Activated CD8-positive, alpha-beta memory T cell treated with anti-CD3 and anti-CD28 coated beads, Interleukin-2, amount 50 U/mL, for 1 hour (primary cell): ENCODE data around the gene ANO10.
"Not testable (repeated sequence)": the region's sequence is repeated elsewhere in the genome, so short reads cannot be mapped to it uniquely, and the experiment has no call there.

ENCODE experiments used
- DNase-seq: peaks from one replicate; pipeline ENCODE4 v3.0.0-alpha.2; 2020; ENCODE audit errors: extremely low read depth

ANO10 gene, protein sequence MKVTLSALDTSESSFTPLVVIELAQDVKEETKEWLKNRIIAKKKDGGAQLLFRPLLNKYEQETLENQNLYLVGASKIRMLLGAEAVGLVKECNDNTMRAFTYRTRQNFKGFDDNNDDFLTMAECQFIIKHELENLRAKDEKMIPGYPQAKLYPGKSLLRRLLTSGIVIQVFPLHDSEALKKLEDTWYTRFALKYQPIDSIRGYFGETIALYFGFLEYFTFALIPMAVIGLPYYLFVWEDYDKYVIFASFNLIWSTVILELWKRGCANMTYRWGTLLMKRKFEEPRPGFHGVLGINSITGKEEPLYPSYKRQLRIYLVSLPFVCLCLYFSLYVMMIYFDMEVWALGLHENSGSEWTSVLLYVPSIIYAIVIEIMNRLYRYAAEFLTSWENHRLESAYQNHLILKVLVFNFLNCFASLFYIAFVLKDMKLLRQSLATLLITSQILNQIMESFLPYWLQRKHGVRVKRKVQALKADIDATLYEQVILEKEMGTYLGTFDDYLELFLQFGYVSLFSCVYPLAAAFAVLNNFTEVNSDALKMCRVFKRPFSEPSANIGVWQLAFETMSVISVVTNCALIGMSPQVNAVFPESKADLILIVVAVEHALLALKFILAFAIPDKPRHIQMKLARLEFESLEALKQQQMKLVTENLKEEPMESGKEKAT

DNA sequence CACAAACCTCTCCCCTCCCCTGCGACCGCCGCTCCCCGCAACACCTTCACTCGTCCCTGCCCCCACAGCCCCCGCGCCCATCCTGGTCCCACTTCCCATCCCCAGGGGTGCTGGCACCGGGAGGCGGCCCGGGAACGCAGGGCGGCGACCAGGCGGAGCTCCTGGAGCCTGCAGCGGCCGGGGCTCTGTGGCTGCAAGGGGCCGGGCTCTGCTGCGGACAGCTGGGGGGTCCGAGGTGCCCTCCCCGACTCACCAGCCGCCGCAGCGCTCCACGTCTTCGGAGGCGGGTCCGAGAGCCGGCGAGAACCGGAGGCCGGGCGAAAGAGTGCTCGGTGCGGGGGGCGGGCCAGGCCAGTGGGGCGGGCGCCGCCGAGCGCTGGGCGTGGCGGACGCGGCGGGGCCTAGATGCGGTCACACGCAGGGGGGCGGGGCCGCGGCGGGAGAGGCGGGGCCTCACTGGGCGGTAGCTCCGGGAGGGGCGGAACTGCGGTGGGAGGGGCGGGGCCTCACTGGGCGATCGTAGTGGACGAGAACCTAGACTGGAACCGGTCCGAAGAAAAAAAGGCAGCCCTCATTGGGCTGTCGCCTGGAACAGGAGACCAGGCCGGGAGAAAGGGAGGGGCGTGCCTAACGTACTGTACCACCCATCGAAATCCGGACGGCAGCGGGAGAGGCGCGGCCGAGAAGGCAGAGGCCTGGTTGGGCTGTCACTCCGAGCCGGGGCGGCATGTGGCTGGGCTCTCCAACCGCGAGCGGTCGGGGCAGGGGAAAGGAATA is at the start of gene ANO10:
Gene ANO10, minus strand, starts transcription at position 356 of the 777 bp plus-strand sequence. CDS start 16,159 bp downstream, outside the sequence.
- peak; percentile 65 for DNase-seq

DNA sequence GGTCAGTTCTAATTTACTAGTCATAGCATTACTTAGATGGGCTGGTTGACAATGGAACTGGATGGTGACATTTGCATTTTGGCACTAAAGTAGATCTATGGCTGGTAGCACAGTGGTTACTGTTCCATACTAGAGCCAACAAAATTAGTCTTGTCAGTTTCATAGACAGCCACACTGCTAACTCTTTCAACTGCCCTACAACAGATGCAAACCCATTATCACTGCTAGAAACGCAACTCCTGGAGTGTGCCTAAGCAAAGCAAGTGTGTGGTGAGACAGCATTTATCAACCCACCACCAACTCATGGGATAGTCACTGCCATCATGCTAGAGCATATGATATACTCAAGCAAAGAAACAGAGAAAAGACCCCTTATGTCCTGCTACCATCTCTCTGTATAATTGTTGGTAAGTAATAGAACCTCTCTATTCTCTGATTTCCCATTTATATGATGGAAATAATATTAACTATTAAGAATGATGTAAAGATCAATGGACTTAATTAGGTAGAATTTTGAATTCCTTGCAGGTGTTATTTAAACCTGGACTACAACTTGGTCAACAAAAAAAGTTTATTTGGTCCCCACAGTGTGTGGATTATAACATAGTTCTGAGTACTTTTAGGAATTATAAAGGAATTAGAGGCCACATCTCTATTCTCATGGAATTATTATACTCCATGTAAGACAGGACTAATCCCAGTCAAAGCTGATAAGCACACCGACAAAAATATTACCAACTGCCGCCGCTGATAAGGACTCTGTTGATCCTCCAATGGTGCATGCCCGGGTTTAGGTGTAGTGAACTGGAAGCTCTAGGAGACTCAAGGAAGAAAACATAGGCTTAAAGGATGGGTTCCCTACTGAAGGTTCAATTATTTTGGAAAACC is 49.1 kb upstream of the ANO10 start:
- DNase-seq: no peak

DNA sequence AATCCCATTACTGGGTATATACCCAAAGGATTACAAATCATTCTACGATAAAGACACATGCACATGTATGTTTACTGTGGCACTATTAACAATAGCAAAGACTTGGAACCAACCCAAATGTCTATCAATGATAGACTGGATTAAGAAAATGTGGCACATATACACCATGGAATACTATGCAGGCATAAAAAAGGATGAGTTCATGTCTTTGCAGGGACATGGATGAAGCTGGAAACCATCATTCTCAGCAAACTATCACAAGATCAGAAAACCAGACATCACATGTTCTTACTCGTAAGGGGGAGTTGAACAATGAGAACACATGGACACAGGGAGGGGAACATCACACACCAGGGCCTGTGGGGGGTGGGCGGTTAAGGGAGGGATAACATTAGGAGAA is 43.2 kb upstream of the ANO10 start:
- DNase-seq: not testable (repeated sequence)

DNA sequence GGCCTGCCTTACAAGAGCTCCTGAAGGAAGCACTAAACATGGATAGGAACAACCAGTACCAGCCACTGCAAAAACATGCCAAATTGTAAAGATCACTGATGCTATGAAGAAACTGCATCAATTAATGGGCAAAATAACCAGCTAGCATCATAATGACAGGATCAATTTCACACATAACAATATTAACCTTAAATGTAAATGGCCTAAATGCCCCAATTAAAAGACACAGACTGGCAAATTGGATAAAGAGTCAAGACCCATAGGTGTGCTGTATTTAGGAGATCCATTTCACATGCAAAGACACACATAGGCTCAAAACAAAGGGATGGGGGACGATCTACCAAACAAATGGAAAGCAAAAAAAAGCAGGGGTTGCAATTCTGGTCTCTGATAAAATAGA is 39.6 kb upstream of the ANO10 start:
- DNase-seq: not testable (repeated sequence)

DNA sequence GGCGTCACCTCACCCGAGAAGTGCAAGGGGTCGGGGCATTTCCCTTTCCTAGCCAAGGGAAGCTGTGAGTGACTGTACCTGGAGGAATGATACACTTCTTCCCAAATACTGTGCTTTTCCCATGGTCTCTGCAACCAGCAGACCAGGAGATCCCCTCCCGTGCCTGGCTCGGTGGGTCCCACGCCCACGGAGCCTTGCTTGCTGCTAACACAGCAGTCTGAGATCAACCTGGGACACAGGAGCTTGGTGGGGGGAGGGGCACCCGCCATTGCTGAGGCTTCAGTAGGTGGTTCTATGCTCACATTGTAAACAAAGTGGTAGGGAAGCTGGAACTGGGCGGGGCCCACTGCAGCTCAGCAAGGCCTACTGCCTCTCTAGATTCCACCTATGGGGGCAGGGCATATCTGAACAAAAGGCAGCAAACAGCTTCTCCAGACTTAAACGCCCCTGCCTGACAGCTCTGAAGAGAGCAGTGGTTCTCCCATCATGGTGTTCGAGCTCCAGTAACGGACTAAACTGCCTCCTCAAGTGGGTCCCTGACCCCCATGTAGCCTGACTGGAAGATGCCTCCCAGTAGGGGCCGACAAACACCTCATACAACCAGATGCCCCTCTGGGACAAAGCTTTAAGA is 37.6 kb upstream of the ANO10 start:
- no peak for DNase-seq

DNA sequence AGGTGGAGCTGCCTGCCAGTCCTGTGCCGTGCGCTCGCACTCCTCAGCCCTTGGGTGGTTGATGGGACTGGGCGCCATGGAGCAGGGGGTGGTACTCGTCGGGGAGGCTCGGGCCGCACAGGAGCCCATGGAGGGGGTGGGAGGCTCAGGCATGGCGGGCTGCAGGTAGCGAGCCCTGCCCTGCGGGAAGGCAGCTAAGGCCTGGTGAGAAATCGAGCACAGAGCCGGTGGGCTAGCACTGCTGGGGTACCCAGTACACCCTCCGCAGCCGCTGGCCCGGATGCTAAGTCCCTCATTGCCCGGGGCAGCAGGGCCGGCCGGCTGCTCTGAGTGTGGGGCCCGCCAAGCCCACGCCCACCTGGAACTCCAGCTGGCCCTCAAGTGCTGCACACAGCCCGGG is 34.6 kb upstream of the ANO10 start:
- not testable (repeated sequence) for DNase-seq

DNA sequence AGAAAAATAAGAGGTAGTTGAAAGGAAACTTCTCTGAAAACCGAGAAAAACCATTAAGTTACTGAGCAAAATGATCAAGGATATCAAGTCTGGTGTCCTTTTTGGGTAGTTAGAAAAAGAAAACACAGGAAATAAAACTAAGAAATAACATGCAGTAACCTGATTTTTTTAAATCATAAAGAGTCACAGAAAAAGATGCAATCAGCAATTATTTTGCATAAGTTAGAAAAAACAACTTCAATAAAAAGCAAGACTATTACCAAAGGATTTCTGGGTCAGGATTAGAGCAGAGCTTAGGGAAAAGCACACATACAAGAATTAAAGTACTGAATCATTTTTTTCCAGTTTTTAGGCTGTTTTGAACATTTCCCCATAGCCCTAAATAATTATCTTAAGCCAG is 28.5 kb upstream of the ANO10 start:
- no peak for DNase-seq

DNA sequence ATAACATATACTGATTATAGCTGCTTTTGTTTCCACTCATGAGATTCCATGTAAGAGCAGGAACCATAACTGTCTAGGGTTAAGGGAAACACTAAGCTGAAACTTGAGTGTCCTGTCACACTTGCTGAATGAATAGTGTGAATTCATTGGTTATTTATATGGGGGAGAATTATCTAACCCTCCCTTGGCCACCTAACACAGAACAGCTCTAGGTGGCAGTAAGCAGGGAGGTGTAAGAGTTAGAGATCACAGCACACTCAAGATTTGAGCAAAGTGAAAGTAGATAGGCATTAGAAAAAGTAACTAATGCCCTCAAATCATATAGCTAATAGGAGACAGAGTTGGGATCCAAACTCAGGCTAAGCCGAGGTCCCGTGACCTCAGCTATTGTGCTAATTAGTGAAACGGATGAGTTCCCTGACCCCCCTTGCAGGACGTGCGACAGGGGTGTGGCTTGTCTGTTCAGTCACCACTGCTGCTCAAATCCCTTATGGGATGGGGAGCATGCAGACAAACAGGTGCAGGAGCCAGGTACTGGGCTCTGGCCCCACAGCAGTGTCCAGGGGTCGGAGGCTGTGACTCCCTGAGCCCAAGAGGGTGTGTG is 27.7 kb upstream of the ANO10 start:
- no peak for DNase-seq

DNA sequence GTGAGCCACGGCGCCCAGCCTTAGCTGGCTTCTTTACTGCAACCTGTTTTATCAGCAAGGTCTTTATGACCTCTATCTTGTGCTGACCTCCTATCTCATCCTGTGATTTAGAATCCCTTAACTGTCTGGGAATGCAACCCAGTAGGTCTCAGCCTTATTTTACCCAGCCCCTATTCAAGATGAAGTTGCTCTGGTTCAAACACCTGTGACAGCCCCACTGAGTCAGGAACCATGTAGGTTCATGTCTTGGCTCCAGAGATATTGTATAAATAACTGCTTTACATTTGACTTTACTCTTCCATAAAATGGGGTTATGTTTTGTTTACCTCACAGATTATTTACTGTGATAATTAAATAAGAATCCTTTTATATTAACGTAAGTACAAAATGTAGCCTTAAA is 27.1 kb upstream of the ANO10 start:
- no peak for DNase-seq

DNA sequence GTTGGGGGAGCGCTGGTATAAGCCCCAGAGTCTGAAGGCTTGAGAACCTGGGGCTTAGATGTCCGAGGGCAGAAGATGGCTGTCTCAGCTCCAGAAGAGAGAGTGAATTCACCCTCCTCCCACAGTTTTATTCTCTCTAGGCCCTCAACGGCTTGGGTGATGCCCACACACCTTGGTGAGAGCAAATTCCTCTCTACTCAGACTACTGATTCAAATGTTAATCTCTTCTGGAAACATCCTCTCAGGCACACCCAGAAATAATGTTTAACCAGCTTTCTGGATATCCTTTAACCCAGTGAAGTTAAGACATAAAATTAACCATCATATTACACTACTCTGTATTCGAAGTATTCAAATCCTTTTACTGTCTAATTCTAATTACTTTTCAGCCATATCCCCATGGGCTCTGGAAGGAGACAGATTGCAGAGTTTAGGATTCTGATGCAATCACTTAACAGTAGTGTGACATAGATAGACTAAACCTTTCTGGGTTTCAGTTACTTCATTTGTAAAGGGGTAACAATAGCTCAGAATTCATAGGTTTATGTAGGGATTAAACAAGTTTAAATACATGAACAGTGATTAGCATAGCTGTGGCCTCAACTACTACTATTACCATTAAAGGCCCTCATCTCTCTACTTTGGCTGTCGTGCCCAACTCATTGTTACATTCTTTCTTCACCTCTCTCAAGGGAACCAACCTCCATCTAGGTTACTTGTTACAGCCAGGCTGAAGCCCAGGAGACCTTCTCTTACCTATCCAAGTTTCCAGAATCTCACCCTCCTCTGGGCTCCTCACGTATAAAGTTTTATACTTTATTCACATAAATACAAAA is 25.7 kb upstream of the ANO10 start:
- no peak for DNase-seq

DNA sequence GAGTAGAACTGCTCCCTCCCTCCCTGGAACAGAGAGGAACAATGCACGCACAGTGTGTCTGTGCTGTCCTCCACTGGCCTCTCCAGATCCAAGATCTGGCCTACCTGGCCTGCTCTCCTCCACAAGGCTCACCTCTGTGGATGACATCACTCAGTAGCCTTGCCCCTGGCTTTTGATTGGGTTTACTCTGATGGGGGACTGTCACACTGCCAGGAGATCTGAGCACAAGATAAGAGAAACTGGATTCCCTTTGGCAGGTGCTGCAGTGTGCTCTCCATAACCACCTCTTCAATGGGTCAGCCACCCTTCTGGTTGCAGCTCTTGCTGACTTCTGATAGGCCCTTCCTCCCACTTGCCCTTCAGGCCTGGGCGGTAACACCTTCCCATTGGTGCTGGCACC is 22.6 kb upstream of the ANO10 start:
- no peak for DNase-seq

DNA sequence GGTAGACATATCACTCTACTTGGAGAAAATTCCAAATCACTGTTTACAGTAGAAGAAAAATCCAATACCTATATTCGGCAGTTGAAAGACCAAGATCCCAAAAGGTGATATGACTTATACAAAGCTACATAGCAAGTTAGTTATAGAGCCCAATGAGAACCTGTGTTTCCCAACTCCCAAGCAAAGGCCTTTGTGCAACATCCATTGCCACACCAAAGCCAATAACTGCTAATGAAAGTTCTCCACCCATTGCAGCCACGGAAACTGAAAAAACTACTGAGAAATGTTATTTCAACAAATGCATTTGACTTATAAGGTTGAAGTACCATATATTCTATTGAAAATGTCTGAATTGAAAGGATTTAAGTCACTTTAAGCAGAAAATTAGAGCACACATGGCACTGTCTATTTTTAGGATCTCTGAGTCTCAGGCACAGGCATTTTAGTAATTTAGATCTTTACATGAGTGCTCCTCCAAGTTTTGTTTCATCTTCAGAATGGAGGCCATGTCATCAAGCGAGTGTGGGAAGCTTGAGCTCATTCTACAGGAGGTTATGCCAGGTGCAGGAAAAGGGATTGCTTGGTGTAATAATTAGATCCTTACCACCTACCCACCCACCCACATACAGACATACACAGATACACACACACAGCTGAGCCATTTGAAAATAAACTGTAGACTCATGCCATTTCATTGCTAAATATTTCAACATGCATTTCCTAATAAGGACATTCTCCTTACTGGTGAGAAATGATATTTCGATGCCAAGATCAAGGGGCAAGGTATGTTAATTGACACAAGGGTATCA is 19.7 kb upstream of the ANO10 start:
- DNase-seq: no peak

DNA sequence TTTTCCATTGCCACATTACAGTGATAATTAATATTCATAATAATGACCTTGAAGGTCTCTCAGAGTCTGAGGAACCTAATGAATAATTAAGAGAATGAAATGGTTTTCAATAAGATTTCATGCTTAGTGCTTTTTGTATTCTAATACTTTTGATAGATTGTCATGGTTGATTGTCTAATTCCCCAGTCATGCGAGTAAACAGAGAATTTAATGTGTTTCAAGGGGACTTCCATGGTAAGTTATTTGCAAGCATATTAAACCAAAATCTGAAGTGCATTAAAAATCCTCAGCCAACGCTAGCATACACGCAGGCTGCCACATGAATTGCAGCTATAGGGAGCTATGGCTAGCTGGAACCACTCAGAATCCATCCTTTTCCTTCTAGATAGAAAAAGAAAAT is 18.9 kb upstream of the ANO10 start:
- no peak for DNase-seq

DNA sequence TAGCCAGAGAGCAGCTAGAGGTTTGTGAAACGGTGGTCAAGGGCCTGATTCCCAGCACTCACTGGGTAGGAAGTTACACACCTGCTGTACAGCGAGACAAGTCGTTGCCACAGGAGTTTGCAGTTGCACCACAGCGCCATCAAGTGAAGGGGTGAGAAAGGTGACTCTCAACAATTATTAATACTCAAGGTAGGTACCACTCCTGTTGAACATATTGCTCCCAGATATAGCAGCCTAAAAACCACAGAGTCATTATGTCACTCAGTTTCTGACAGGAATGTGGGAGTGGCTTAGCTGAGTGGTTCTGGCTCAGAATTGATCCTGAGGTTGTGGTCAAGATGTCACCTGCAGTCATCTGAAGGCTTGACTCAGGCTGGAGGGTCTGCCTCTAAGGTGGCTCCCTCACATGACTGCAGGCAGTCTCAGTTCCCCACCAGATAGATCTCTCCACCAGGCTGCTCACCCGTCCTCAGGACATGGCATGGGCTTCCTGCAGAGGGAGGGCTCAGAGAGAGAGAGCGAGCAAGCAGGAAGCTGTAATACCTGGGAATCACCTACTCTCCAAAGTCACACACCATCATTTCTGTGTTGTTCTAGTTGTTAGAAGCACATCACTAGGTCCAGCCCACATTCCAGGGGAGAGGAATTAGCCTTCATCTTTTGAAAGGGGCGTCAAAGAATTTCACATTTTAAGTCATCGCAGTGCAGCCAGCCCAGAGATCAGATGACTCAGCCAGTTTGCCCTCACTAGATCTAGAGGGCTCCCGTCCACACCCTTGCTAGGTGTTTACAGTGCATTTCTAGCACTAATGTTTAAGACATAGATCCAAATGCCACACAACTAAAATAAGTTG is 17.0 kb upstream of the ANO10 start:
- no peak for DNase-seq

DNA sequence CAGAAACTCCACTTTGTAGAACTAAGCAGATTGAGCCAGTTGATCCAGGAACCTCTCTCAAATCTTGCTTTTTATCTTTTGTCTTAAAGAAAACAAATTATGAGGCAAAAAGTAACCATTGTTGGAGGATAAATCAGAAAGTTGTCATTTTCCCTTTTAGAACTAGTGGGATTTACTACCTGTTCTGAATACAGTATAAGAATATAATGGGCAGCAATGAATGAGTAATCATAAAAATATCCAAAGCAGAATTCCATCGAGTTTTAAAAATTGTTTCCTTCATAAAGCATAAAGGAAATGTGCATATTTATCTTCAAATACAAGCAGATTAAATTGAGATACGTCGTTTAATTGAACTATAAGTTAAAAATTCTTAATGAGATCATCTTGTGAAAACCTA is 15.9 kb upstream of the ANO10 start:
- no peak for DNase-seq

DNA sequence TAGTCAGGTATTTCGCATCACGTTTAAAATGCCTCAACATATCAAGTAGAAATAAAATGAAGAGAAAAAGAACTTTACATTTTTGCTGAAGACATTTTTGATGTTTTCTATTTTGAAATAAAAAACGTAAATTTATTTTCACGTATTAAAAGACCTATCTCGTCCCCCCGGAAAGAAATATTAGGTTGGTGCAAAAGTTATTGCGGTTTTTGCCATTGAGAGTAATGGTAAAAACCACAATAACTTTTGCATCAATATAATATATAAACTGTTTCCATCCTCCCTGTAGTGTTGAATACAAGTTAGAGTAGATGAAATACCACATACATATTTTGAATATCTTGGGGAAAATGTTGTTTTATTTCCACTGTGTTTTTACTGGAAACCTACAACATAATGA is 11.2 kb upstream of the ANO10 start:
- DNase-seq: no peak

DNA sequence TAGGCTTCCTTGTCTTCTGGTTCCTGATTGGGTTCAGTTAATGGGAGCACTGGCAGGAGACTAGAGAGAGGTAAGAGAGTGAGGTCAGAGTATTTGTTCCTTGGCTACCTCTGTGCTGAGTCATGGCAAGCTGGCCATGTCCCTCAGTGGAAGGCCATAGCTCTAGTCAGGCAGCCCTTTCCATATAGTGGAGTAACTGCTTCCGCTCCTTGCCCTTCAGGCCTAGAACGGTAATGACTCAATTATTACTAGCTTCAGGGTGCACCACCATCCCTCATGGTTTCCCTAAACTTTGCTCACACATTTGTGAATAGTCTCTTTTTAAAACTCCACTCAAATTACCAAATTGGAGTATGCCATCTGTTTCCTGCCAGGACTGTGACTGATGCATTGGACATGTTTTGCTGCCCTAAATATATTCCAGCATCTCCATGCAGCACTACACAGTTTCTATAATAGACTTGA is 10.5 kb upstream of the ANO10 start:
- no peak for DNase-seq

DNA sequence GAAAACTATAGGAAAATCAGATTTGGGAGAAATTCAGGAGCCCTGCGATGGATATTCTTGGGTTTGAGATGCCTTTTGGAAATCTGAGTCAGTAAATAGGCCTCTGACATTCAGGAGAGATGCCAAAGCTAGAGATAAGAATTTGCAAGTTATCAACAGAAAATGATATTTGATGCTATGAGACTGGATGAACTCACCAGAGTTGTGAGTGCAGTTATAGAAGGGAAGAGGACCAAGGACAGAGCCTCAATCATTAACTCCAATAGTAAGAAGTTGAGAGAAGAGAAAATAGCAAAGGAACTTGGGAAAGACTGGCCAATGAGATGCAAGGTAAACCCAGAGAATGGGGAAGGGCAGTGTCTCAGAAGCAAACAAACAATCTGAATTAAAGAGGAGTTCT is 7.9 kb upstream of the ANO10 start:
- no peak for DNase-seq
